Bronchial epithelial cell (primary cell): ENCODE data around the gene ANKRD31. TPM values are rescaled to one million over a fixed set of nuclear protein-coding genes. Genes with fewer than 3 reads are reported as not detected.

Source experiments
- DNase-seq: peaks from one replicate; pipeline ENCODE4 v3.0.0-alpha.2; 2010; ENCODE audit warnings: low read depth
- FAIRE-seq: peaks from 2 replicates; lab custom pipeline; 2011; peaks lifted over from hg19 to GRCh38; lab: Jason Lieb, UNC
- H3K27me3 ChIP-seq: 2 replicates; pipeline ENCODE4 v1.5.1; 2011; ENCODE audit warnings: low read length; ENCODE audit not compliant: control insufficient read depth, insufficient read depth
- H3K36me3 ChIP-seq: 2 replicates; pipeline ENCODE4 v1.5.1; 2011; ENCODE audit warnings: low read length; ENCODE audit not compliant: control insufficient read depth, insufficient read depth
- H3K4me3 ChIP-seq: 2 replicates; pipeline ENCODE4 v1.5.1; 2011; ENCODE audit warnings: mild to moderate bottlenecking, low read depth, low read length, control low read depth
- CTCF ChIP-seq: IDR thresholded peaks from 2 replicates; pipeline ENCODE4 v1.5.1; 2011; ENCODE audit warnings: mild to moderate bottlenecking, moderate library complexity, low read length, control low read depth, inconsistent platforms; ENCODE audit not compliant: insufficient read depth, severe bottlenecking
- total RNA-seq: library from RNA; depleted of rRNA; stranded (reverse); fragments of >200 nt; gene quantifications from 2 replicates; pipeline ENCODE4 v1.2.1, GENCODE V29; 2014

Gene ANKRD31, protein sequence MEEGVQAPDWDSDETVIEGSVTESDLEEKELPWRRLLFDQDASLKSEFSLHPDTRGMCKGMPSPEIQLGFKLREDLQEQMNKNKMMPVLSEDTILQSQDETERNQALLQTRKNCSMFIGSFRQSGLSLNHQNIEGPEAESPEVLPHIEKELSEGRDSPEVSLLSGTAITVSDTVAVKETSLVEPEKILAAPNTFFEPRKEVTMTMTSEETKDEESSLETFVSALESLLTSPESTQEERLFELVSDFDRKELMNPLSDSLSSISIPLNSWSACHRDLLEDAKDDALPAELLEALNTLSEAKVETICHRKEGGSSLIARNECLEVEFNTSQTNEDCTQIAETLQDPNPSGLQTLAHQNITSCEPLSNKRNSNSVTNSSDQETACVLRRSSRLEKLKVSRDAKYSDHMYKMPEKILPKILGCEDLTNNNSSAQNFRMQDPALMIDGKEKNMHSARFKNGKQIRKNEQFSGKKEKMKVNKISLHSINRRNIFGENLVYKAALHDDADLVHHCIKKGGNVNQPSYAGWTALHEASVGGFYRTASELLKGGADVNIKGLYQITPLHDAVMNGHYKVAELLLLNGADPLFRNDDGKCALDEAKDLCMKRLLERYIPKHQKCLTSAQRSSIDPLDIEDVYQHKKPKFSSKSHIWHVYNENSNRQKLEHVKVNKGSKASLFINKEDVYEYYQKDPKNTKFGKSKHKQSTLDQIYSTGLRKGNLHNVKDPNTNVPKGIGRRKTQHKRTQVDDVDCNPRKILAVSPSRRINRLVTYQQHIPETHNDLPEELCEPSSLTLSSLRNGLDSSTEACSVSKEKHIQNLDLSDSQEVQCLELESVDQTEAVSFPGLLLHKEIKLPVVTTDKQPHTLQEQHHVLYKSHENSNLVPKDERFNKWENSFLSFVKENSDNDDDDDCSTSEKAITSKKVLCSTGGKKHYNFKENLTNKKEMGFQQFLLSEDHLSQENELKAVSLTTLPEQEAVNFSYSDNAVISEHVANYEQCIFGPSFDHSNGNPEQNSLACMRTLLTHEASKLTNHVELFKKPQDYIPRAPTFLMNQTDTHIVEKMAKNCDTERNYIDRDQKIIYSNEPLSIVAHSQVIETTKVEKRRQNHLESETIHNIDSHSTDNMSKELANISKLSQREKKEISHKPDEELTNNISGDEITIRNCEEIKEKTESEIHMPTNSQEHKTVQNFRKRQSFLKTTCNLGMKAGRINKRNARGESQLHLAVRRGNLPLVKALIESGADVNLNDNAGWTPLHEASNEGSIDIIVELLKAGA (N-terminal part only)
- total RNA-seq = 0.13 and 0.26 TPM in 2 replicates

GRCh38 chr5:75236322-75237316, at the start of gene ANKRD31:
Gene ANKRD31, minus strand, starts transcription at chr5:75236878. Its CDS starts 192 bp downstream, at chr5:75236686.
- Histone ChIP-seq H3K36me3 (no peaks in the 10 kb centered on the region), H3K27me3 (no peaks in the 10 kb centered on the region), H3K4me3 (peak within 1 kb of the TSS; percentile 47)
- DNase-seq (peak; percentile 41), FAIRE-seq (no peak)
- TF ChIP-seq CTCF = peak; percentile 62

DNA sequence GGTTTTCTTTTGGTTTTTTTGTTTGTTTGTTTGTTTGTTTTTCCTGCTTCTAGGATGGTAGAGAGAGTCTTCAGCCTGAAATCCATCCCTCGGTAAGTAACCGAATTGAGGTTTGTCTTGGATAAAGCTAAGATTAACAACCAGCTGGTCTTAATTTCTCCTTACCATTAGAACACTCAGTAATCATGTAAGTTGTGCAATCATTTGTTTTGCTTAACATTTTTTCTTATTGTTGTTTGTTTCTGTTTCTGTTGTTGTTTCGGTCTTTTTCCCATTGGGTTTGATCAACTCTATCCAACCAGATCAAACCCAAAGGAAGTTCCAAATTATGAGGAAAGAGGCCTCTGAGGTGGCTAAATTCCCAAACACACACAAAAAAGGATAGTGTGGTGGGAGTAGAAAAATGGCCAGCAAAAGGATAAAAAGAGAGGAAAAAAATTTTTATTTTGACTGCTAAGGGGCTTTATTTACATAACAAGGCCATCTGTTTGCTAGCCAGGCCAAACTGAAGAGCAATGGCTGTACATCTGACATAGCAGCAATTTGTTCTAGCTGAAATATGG, 49.6 kb upstream of the ANKRD31 start:
- no peaks in the 10 kb centered on the region for H3K27me3 ChIP-seq
- H3K36me3 ChIP-seq = no peaks in the 10 kb centered on the region
- no peak for TF ChIP-seq CTCF
- no peak overlapping the region for H3K4me3 ChIP-seq
- no peak for DNase-seq
- no peak for FAIRE-seq

DNA sequence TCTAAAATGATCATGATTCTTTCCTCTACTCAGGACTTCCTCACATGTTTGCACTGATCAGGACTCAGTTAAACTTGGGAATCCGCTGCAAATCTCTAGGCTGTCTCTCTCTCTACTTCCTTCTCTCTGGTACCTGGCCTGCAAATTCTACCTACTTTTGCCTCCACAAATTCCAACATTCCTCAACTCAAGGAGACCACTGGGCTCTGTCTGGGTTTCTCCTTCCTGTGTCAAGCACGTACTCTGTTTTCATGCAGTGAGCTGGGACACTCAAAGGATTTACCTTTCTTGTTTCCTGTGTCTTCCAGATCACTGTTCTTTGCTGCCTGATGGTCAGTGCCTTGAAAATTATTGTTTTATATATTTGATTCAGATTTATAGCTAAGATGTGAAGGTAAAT, 45.9 kb upstream of the ANKRD31 start:
- FAIRE-seq (no peak), DNase-seq (no peak)
- Histone ChIP-seq H3K27me3 (no peaks in the 10 kb centered on the region), H3K4me3 (no peak overlapping the region), H3K36me3 (no peaks in the 10 kb centered on the region)
- TF ChIP-seq CTCF = no peak

GRCh38 chr5:75281716-75282465, 45.2 kb upstream of the ANKRD31 start:
- Histone ChIP-seq H3K27me3 (no peaks in the 10 kb centered on the region), H3K4me3 (no peak overlapping the region), H3K36me3 (no peaks in the 10 kb centered on the region)
- no peak for TF ChIP-seq CTCF
- FAIRE-seq (no peak), DNase-seq (peak; percentile 63)
